CD4-positive, alpha-beta T cell treated with Interleukin-17A for 4 hours (primary cell): ENCODE measurements around the gene FGGY.

Experiments used
- DNase-seq: peaks from one replicate; pipeline ENCODE4 v3.0.0-alpha.2; 2020; ENCODE audit warnings: mixed read lengths

The FGGY gene

DNA sequence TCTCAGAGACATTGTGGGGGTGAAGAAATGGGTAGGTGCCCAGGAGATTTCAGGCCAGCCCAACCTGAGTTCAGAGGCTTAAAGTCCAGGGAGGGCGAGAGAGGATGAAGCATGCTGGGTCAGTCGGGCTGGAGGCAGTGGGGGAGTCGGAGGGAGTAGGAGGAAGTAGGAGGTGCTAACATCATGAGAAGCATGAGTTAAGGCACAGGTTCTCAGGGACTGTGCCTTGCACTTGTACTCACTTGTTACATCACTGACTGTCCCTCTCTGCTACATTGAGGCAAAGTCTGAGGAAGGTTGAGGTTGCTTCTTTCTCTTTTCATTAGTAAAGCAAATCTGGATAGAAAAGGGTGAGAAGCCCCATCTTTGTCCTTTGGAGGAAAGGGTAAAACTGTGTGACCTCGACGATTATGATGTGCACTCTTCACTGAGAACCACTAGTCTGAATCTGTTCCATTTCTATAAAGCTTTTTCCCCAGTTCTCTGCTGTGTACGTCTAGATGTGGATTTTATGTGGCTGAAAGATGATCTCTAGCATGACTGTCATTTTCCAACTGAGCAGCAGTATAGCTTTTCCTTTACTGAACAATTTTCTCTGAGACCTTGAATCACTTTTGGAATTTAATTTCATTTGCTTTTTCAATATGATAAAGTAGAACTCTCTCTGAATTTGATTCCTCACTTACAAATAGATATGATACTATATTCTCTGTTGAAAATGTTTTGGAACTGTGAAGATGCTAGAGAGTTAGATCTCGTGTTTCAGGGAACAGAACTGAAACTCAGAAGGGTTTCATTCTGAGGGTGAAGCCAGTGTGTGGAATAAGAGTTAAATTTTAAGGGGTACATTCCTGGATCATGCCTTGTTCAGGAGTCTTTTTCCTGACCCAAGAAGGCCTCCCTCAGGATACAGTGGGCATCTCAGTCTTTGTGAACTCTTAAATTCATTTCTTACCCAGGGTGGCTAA lies 94.6 kb downstream of the FGGY start:
- DNase-seq = no peak

DNA sequence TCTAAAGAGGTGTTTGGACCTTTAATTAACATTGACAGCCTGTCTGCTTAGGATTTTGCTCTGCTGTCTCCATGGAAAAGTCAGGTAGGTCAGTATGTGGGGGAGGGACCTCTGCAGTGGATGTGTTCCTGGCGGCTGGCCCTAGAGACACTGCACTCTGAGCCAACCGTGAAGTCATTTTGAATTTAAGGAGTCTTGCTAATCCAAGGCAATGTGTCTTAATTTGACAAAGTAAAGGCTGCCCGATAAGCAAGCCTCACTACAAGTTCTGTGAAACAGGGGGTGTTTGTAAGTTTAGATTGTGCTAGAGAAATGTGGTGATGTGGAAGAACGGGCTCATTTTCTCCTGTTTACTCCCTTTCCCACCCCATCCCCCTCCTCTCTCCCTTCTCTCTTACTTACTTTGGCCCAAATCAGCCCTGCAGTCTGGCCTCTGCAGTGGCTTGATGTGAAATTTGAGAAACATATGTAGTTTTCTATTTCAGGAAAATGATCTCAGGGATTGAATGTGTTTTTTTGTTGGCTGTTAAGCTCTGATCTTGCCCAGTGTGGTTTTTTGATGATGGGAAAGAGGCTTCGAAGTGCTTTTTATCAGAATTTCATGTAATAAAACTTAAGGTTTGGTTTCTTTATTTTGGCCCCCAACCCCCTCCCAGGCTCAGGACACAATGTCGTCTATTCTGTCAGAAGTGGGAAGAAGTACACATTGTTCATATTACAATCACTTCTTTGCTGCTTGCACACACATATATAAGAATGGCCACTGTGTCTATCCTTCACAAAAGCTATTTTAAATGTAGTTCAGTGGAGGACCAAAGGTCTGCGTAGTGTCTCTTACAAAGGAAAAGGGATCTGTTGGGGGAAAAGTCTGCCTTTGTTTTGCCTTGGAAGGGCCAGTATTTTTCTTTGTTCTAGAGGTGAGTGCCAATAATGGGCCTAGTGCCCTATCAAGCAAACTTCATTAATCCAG lies 96.6 kb downstream of the FGGY start:
- DNase-seq = no peak

DNA sequence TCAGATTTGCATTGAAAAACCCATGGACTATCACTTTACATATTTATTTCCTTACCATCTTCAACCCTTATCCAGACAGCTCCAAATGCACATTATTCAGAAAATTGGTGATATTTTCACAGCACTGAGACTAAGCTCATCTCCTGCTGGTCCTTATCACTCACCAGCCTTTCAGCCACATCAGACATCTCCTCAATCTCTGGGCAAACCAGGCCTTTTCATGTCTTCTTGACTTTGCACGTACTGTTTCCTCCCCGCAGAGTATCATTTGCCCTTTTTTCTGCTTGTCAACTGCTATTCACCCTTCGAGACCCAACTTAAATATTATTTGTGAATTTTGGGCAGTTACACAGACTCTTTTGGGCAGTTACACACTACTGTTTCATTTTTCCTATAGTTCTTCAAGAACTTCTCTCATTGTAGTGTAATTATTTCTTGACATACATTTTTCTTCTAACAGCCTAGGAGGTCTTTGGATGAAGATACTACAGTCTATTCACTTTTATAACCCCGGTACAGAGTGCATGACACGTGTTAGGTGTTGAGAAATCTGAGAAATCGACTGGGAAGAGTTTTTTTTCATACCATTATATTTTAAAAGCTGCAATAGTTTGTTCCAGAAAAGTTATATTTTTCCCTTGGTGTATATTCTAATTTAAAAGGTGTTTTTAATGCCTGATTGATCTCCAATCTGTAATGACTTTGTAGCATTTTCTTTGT lies 98.0 kb downstream of the FGGY start:
- DNase-seq = no peak

DNA sequence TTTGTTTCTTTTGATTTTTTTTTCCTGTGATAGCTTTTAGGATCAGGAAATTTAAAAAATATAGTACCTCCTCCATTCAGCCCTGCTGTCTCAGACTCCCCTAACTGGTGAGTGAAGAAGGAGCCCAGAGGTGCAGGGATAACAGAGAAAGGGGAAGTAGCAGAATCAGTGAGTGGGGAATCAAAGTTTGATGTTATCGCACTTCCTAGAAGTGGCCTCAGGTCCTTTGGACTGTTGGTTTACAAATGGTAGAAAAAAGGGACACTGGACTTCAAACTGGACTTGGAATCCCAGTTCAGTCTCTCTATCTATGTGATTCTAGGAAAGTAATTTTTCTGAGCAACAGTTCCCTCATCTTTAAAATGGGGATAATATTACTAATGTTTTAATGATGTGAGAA lies 99.5 kb downstream of the FGGY start:
- no peak for DNase-seq

DNA sequence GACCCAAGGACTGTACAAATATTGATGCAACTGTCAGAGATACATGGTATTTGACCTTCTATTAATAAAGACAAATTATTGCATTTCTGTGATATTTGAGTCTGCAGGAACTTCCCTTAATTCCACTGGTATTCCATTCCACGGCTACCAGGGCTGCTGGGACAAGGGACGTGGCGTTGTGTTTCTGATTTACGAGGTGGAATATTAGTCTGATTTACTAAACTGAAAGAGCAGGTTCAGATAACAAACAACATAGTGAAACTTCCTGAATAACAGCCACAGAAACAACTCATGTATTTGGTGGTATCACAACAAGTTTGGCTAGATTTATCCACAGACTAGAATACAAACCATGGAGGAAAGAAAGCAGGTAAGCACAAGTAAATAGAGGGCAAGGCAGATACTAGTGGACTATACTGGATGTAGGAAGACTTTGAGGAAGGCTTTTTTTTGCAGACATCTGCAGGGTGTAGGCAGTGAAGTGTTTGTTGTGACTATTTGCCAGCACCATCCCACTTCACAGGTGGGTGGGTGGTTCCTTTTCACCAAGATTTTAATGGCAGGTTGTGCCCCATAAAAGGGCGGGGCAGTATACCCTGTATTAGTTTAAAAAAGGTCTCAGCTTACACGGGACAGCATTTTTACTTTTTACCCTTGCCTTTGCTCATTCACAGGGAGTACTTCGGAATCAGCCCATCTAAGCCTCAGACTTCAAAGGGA lies 100.4 kb downstream of the FGGY start:
- no peak for DNase-seq

DNA sequence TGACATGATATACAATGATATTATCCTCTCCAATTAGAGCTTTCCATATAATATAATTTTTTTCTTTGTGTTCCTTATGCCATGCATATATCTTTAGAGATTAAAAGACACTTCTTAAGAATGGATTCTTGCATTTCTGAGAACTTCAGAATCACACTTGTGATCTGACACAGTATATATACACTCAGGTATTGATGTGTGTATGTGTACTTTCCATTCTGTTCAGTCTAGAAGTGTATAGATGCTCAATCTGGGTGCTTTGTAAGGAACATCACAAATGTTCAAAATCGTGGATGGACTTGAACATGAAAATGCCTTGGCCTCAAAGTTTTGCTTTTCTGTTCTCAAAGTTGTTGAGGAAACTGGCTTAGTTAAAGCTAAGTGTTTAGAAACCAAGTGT lies 102.7 kb downstream of the FGGY start:
- no peak for DNase-seq

DNA sequence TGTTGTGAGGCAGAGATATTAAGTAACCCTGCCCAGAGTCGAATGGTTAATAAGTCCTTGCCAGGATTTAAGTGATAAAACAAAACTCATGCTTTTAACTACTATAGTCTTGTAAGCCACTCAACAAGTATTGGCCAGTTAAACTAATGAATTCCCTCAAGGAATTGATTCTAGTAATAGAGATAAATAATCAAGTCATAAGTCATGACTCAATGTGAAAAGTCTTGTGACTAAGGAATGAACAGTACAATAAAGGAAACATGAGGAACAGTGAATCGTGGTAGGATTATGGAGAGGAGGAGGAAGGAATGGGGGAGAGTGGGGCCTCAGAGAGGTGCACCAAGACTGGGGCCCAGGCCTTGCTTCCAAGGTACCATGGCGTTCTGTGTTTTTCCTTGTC lies 104.7 kb downstream of the FGGY start:
- no peak for DNase-seq

DNA sequence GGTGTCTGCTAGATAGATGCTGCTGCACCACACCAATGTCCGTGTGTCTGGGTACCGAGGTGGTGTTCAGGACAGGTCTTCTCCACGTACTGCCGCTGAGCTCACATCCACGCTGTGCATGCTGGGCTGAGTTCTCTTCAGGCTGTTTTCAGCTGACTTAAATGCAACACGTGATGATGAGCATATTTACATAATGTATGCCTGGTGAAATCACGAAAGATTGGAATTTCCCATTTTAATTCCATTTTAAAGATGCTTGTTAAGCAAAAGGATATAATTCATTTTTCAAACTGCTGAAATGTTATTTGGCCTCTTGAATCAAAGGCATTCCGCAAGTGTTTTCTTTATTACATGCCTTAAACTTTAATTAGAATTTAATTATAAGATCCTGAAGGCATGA lies 107.9 kb downstream of the FGGY start:
- no peak for DNase-seq

DNA sequence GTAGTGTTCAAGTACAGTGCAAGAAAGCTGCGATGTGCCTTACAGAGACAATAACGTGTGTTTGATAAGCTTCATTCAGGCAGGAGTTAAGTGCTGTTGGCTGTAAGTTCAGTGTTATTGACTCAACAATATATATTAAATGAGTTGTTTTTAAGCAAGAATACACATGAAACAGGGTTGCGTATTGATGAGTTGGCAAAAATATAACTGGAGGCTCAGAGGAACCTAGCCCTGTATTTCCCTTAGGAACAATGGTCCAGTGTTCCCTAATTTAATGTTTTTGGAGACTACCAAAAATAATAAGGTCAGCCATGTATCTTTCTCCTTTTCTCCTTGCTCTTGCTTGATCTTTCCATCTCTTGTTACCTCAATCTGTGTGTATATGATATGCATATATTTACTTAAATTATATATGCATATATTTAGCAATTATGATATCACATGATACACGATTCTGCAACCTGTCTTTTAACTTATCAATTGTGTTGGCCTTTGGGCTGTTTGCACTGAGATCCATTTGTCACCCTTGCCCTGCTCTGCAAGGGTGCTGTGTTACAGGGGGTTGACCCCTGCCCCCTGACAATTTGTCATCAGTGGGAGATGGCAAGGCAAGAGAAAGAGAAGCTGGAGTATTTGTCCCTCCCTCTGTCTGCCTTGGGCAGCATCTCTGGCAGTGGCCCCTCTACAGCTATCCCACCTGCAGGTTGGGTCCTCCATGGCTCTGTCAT lies 109.7 kb downstream of the FGGY start:
- no peak for DNase-seq

DNA sequence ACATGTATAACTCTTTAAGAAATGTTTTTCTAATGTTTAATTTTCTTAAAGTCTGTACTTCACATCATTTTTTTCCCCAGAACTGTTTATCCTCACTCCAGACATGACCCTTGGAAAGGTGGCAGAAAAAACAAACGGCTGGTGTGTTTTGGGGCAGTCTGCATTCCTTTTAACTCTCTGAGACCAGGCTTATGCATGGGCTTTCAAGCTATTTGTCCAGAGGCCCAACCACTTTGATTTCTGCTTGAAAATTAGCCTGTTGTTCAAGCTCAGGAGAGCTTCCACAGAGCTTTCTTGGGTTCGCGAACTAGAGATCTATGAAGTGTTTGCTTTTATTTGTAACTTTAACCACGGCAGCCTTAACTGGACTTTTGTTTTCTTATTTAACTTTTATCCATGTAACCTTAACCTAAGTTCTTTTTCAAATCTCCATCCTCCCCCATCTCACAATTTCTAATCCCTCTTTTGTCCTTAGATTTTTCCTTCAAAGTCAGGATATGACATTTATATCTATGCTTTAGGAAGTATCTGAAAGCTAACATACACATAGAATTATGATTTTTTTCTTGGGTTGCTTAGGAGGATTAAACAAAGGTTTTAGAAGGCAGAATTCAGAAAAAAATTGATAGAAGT lies 111.8 kb downstream of the FGGY start:
- no peak for DNase-seq

DNA sequence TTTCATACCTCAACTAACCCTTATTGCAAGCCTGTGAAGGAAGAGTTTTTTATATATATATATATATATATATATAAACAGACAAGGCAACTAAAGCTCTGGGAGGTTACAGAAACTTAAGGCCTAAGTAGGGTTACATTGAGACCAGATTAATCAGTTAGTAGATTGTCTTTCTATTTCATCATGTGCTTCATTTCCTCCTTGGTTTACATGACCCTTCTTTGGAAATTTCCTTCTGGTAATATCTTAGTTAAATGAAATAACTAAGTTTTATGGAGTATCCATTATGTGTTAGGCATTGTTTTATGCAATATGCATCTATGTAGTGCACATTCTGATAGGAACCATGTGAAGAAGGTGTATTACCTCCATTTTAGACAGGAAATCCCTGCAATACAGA lies 112.7 kb downstream of the FGGY start:
- no peak for DNase-seq

DNA sequence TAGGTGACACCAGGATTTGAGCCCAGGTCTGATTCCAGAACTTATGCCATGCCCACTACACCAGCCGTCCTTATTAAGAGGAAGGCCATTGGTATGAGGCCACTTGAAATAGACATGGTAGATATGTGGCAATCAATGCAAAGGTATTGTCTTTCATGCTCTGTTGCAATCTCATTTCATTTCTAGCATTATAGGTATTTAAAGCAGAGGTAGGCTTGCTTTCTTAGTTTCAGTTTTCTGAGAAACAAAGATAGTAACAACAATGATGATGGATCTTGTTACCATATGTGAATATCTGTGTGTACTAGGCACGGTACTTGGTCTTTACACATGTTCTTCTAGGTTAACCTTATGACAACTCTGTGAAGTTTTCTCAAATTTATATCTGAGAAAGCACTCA lies 113.1 kb downstream of the FGGY start:
- no peak for DNase-seq

DNA sequence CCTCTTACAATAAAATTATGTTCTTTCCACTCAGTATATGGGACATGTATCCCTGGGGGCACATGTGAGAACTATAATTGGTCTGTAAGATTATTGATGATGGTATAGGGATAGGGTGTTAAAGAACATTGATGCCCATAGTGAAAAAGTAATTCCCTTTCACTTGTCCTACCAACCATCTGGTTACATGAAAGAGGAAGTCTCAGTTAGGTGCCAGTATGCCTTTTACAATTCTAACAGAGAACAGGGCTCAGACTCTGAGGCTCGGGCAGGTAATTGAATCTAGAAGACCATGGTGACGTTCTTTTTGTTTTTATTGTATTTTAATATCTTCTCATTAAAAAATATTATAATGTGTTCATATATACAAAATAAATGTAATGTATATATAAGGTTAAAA lies 113.6 kb downstream of the FGGY start:
- no peak for DNase-seq

DNA sequence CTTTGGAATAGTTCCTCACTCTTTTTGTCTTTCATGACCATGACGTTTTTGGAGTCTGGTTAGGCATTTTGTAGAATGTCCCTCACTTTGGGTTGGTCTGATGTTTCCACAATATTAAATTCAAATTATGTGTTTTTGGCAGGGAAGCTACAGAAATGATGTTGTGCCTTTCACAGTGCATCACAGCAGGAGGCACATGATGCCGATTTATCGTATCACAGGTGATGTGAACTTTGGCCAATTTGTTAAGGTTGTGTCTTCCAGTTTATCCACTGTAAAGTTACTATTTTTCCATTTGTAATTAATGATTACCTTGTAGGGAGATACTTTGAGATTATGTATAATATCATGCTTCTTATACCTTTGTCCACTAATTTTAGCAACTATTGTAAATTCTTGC lies 114.3 kb downstream of the FGGY start:
- DNase-seq = no peak

DNA sequence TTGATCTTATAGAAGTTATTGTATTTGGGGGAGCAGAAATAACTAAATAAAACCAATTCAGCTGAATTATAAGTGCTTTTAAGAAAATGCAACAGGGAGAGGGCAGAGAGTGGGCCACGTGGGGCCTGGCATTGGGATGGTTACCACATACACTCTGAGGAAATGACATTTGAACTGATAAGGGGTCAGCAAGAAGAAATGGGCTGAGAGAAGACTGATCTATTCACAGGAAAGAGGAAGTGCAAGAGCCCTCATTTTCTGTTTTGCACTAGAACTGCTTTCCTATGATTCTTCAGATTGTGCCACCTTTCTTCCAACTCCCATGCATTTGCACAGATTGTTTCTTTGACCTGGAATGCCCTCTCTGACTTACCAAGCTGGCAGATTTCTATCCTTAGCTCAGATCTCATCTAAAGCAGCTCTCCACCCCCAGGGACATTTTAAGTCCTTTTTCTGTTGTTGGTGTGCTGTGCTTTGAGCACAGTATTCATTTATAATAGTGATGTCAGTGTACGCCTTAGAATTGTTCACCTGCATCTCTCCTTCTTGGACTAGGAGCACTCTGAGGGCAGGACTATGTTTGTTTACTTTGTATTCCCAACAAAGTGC lies 115.9 kb downstream of the FGGY start:
- DNase-seq = no peak

DNA sequence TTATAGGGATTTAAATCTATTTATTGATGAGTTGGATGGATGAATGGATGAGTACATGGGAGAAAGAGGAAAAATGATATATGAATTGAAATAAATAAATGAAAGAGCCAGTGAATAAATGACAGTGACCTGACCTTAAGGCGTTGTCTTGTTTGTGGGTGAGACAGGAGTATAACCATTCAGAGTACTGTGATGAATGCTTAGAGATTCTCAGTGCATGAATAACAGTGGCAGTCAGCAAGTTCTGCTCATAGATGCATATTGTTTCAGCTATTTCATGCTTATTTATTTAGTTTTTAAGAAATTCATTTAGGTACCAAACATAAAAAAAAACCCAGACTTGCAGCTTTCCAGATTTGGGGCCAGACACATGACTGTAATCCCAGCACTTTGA lies 116.4 kb downstream of the FGGY start:
- no peak for DNase-seq

DNA sequence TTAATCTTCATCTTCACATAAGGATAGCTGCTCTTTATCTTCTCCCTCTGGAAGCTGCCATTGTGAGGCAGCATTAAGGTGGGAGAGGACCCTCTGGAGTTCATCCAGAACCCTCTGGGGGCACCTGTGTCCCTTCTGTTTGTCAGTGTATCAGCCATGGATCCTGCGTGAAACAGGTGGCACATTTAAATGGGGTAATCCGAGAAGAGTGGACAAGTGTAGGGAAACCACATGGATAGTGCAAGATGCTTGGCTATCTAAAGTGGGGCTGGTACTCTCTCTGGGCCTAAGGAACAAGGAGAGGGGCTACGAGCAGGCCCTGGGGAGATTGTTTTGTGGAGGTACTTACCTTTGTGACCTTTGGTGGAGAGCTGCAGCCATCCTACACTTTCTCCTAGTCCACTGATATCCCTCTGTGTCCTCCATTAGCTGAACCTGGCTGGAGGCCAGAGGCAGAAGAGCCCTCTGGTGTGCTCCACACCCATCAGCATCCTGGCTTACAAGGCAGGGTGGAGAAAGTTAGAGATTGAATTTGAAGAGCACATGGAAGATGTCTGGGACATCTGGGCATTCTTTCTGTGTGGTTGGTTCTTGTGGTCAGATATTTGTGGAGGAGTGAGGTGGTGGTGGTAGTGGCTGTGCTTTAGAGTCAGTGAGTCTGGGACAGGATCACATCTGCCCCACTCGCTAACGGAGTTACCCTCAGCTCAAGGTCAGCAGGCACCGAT lies 117.7 kb downstream of the FGGY start:
- DNase-seq = no peak

DNA sequence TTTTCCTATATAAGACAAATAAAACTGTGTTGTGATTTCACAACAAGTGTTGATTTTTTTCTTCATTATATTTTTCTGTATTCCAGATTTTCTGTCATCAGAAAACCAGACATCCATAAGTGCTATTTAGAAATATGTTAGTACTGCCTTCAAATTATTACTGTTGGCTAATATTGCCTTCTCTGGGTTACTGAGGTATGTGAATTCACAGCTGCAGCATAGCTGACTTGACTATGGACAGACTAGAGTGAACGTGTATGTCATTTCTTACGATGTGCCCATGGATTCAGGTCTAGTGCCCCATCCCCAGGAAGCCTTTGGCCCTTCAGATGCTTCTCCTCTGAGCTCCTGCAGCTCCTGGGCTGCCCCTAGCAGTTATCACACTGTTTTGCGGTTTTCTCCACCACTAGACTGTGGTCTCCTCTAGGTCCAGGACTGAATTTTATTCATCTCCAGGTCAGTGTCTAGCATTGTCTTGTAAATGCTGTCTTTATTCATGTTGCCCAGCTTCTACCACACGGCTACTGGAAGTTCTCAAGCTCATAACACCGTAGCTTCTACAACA lies 118.5 kb downstream of the FGGY start:
- DNase-seq = no peak

DNA sequence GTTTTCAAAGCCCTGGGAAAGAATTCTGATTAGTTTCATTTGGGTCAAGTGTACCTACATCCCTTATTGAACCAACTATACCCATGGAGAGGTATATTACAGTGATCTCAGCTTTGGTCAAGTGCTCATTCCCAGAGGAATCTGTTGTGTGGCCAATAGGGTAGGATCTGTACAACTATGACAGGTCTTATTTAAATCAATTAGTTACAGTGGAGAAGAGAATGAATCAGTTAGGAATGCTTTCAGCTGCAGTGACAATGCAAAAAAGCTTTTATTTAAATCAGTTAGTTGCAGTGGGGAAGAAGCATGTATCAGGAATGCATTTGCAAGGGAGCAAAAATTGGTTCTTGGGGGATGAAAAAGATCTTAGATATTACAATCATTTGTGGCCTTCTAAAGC lies 119.0 kb downstream of the FGGY start:
- no peak for DNase-seq

DNA sequence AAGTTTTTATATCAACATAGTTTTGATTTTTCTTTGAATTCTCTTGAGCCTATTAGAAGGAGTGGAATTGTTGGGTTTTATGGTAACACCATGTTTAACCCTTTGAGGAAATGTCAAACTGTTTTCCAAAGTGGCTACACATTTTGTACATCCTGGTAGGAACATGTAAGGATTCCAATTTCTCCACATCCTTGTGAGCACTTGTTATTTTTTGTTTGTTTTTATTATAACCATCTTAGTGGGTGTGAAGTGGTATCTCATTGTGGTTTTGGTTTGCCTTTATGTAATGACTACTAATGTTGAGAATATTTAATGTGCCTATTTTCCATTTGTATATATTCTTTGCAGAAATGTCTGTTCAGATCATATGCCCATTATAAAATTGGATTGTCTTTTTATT lies 120.5 kb downstream of the FGGY start:
- DNase-seq = no peak
